GM19239 (cell line): ENCODE measurements around the gene GOLGA6B.
A peak's percentile ranks its signal among the peaks of the same experiment; 100 is the strongest.
"Not testable (repeated sequence)": the region's sequence is repeated elsewhere in the genome, so short reads cannot be mapped to it uniquely, and the experiment has no call there.

Source experiments
- DNase-seq: peaks from one replicate; pipeline ENCODE4 v3.0.0; 2011; ENCODE audit warnings: low spot score; ENCODE audit not compliant: insufficient read length
- FAIRE-seq: peaks from 2 replicates; lab custom pipeline; 2011; peaks lifted over from hg19 to GRCh38; lab: Jason Lieb, UNC

The GOLGA6B gene

GRCh38 chr15:72656014-72656413 is 1.5 kb downstream of the GOLGA6B start:
- DNase-seq: not testable (repeated sequence)

GRCh38 chr15:72661081-72661480 is 6.6 kb downstream of the GOLGA6B start:
- not testable (repeated sequence) for DNase-seq, FAIRE-seq

More at GRCh38 chr15:72656014-72656413, 1.5 kb downstream of the GOLGA6B start:
- FAIRE-seq: not testable (repeated sequence)

GRCh38 chr15:72663931-72664330 is 9.4 kb downstream of the GOLGA6B start:
- not testable (repeated sequence) for FAIRE-seq, DNase-seq

GRCh38 chr15:72665706-72666105 is 11.2 kb downstream of the GOLGA6B start:
- not testable (repeated sequence) for FAIRE-seq

GRCh38 chr15:72669803-72670202 is 15.3 kb downstream of the GOLGA6B start:
- FAIRE-seq, DNase-seq: not testable (repeated sequence)

More at GRCh38 chr15:72665706-72666105, 11.2 kb downstream of the GOLGA6B start:
- DNase-seq: not testable (repeated sequence)

GRCh38 chr15:72670656-72671352 is 16.3 kb downstream of the GOLGA6B start:
- FAIRE-seq: peak; percentile 76
- peak; percentile 49 for DNase-seq

- DNase-seq (no peak), FAIRE-seq (no peak)
Observed at GRCh38 chr15:72671525-72671924, 17.0 kb downstream of the GOLGA6B start.

- DNase-seq: no peak
- no peak for FAIRE-seq
Observed at GRCh38 chr15:72676838-72677237, 22.3 kb downstream of the GOLGA6B start.

GRCh38 chr15:72680931-72681330 is 26.4 kb downstream of the GOLGA6B start:
- DNase-seq (no peak), FAIRE-seq (no peak)

- FAIRE-seq: no peak
- no peak for DNase-seq
Observed at GRCh38 chr15:72682772-72683171, 28.3 kb downstream of the GOLGA6B start.

GRCh38 chr15:72685301-72685924 is 30.9 kb downstream of the GOLGA6B start:
- FAIRE-seq (peak; percentile 44), DNase-seq (no peak)

- DNase-seq (peak; percentile 78), FAIRE-seq (peak; percentile 93)
Observed at GRCh38 chr15:72685925-72686794, 31.7 kb downstream of the GOLGA6B start, which contains the start of the genes BBS4 and HIGD2B. Gene BBS4, plus strand, starts transcription at chr15:72686207. Its CDS starts 21 bp downstream, at chr15:72686228. Gene HIGD2B, minus strand, starts transcription at chr15:72686182. Its CDS starts 9,808 bp downstream, at chr15:72676374.

GRCh38 chr15:72688697-72689096 is 34.2 kb downstream of the GOLGA6B start:
- FAIRE-seq: no peak
- no peak for DNase-seq

GRCh38 chr15:72690938-72691337 is 36.4 kb downstream of the GOLGA6B start:
- no peak for DNase-seq
- no peak for FAIRE-seq

GRCh38 chr15:72698938-72699337 is 44.4 kb downstream of the GOLGA6B start:
- FAIRE-seq (no peak), DNase-seq (no peak)

- no peak for DNase-seq
- FAIRE-seq: no peak
Observed at GRCh38 chr15:72700076-72700475, 45.6 kb downstream of the GOLGA6B start.

- FAIRE-seq (no peak), DNase-seq (no peak)
Observed at GRCh38 chr15:72706266-72706665, 51.8 kb downstream of the GOLGA6B start.

GRCh38 chr15:72708551-72709303 is 54.2 kb downstream of the GOLGA6B start:
- not testable (repeated sequence) for DNase-seq, FAIRE-seq
